Hematopoietic multipotent progenitor cell treated with erythropoietin and hydrocortisone succinate and interleukin-3 and kit ligand, for 8 days (in vitro differentiated cells): ENCODE measurements around the gene EFS.
A peak's percentile ranks its signal among the peaks of the same experiment; 100 is the strongest.

Experiments
- DNase-seq: peaks from one replicate; pipeline ENCODE4 v3.0.0-alpha.2; 2015

Gene EFS

DNA sequence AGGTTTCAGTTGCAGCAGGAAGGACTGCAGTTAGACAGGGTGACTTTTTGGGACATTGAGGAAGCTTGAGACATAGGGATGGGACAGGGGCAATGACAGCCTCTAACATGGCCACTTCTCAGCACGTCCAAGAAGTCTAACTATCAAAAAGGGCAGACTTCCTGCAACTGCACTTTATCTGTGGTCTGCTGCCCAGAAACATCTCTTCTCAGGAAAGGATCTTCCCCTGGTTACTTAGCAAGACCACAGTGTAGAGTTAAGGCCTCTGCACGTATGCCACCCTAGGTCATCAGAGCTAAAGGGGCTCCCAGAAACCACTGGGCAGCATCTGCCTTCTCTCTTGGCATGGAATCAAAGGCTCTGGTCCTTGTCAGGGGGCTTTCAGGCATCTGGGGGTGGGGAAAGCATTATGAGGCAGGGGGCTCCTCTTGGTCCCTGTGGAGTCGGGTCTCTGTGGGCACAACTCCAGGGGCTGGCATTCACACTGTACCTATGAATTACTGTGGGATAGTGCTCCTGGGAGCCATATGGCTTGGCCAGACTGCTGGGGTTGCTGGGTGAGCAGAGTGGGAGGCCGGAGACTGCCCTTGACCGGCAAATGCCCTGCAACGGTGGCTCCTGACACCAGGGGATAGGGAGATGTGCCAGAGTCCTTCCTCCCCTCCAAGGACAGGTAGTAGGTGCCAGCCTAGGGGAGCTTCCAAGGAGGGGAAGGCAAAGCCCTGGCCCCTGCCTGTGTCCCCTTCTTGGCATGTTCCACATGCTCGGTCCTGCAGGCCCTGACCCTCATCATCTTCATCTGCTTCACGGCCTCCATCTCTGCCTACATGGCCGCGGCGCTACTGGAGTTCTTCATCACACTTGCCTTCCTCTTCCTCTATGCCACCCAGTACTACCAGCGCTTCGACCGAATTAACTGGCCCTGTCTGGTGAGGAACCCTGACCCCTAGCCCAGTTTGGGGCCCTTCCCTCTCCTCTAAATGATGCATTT, 12.9 kb upstream of the EFS start:
- DNase-seq = peak; percentile 57

- DNase-seq = no peak
Measured at GRCh38 chr14:23377198-23377550, 12.2 kb upstream of the EFS start.

DNA sequence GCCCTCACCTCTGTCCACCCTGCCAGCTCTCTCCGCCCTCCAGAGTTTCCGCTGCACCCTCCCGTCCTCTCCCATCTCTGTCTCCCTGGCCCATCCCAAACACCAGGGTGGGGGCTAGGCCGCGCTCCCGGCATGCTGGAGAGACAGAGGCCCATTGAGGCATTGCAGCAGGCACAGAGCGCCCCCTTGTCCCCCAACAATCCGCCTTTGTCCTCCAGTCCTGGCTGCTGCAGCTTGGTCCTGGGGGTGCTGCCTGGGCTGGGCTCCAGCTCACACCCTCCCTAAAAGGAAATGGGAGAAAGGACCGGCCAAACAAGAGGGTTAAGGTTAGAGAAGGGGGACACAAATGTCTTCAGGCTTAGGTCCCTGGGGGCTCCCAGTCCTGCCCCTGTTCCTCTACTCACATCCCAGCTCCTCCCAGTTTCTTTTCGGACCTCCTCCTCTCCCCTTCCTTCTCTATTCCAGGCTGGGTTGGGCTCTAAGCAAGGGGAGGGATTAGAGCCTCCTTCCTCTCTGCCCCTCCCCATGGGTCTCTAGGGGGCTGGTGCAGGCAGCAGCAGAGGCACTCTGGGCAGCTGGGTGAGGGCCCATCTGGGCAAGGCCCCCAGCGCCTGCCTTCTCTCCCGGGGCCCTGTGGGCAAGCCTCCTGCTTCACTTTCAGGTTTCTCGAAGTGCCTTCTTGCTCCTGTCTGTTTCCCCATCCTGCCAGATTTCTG, 11.7 kb upstream of the EFS start, which contains the start of gene CMTM5:
Gene CMTM5, plus strand, starts transcription at position 565 of the 716 bp plus-strand sequence. CDS start 206 bp downstream, outside the sequence.
- DNase-seq = peak; percentile 25

DNA sequence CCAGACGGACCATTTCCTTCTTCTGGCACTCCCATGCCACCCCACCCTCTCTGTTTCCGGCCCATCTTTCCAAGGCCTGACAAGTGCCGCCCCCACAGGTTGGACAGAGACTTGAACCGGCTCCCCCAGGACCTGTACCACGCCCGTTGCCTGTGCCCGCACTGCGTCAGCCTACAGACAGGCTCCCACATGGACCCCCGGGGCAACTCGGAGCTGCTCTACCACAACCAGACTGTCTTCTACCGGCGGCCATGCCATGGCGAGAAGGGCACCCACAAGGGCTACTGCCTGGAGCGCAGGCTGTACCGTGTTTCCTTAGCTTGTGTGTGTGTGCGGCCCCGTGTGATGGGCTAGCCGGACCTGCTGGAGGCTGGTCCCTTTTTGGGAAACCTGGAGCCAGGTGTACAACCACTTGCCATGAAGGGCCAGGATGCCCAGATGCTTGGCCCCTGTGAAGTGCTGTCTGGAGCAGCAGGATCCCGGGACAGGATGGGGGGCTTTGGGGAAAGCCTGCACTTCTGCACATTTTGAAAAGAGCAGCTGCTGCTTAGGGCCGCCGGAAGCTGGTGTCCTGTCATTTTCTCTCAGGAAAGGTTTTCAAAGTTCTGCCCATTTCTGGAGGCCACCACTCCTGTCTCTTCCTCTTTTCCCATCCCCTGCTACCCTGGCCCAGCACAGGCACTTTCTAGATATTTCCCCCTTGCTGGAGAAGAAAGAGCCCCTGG, 10.7 kb upstream of the EFS start:
- no peak for DNase-seq

DNA sequence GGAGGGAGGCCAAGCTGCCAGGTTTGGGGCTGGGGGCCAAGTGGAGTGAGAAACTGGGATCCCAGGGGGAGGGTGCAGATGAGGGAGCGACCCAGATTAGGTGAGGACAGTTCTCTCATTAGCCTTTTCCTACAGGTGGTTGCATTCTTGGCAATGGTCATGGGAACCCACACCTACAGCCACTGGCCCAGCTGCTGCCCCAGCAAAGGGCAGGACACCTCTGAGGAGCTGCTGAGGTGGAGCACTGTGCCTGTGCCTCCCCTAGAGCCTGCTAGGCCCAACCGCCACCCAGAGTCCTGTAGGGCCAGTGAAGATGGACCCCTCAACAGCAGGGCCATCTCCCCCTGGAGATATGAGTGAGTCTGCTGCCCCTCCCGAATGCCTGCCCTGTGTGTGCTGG, 8.1 kb upstream of the EFS start:
- no peak for DNase-seq

- DNase-seq = no peak
Measured at GRCh38 chr14:23372509-23372908, 7.5 kb upstream of the EFS start, which contains the start of gene IL25. Gene IL25 (plus strand): TSS chr14:23372809.

GRCh38 chr14:23371865-23372264, 6.9 kb upstream of the EFS start:
- DNase-seq = no peak

DNA sequence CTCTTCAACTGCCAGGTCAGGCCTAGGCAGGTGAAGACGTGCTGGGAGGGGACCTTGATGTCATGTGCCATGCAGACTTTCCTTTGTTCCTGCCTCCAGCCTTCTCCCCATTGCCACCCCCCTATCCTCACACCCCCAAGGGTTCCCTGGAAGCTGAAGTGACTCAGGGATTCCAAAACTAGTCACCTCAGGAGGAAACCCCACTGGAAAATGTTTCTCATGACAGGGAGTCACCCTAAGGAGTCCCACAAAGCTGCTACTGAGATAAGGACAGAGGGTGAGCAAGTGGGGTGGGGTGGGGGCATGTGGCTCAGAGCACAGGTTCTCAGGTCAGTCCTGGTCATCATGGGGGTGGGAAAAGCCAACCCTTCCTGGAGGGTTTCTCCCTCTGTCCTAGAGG, 5.2 kb upstream of the EFS start:
- DNase-seq = no peak

DNA sequence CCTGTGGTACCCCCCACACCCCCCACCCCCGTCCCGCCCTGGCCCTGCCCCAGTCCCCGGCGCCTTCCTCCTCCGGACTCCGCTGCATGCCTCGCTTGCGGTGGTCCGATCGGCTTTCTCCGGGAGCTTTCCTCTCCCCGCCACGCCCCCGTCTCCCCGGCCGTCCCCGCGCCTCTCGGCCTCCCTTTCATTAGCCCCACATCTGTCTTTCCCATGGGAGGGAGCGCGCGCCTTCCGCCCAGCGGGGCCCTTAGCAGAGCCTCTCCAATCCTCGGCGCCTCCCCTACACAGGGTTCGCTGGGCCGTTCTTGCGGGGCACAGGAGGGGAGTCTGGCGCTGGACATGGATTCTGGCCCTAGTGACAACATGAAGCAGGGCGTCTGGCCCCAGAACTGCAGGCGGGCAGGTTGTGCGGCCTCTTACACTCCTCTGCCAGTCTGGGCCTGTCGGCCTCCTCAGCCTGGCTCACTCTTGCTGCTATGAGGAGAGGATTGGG, 1.5 kb upstream of the EFS start:
- no peak for DNase-seq

GRCh38 chr14:23365732-23366425, 907 bp upstream of the EFS start:
- DNase-seq = no peak

- DNase-seq = no peak
Measured at GRCh38 chr14:23364164-23365035, 572 bp downstream of the EFS start.

DNA sequence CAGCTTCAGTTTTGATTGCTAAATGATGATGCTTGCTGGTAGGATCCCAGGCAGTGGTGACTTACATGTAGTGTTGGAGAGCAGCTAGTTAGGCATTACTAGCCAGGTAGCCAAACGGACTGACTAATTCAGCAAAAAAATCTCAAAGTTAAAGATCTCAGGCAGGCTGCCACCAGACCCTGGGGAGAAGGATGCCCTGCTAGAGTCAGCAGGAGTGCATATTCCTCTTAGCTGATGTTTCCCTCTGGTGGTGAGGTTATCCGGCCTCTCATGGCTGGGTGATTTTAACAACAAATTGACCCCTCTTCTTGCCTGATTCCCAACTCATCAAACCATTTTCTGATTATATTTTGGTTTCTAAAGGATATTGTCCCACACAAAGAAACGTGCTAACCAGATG, 2.8 kb downstream of the EFS start:
- DNase-seq = no peak

- no peak for DNase-seq
Measured at GRCh38 chr14:23361763-23362162, 3.2 kb downstream of the EFS start.

GRCh38 chr14:23361320-23361719, 3.7 kb downstream of the EFS start:
- DNase-seq = no peak

DNA sequence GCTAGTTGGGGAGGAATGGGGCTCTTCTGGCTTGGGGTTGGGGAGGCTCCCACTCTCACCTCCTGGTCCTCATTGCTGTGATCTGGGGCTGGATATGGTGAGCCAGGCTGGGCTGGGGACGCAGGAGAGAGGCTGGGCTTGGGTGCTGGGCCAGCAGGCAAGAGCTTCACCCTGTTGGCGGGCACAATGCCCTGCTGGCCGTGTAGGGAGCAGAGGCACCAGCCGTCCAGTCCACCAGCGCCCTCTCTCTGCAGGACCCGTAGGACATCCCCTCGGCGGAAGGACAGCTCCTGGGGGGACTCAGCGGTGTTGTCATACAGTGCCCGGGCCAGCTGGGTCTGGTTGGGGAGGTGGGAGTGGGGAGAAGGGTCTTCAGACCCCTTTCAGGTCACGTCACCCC, 4.5 kb downstream of the EFS start:
- DNase-seq = no peak

- DNase-seq = no peak
Measured at GRCh38 chr14:23359722-23360447, 5.1 kb downstream of the EFS start.

DNA sequence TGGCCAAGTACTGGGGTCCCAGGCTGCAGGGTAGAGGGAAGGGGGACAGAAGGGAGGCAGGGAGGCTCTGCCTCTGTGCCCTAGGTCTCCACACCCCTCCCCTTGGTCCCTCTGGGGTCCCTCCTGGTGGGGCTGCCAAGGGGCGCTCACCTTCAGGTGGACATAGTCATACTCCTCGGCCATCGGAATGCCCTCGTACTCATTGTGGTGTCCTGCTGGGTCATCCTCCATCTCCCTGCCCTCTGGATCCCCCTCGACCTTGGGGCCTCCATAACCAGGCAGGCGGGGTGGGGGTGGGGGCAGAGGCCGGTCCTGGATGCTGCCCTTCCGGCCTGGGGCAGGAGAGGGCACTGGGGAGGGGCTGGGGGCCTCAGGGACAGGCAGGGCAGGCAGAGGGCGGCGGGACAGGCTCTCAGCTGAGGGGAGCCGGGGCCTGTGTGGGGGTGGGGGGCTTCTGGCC, 5.8 kb downstream of the EFS start:
- DNase-seq = no peak

DNA sequence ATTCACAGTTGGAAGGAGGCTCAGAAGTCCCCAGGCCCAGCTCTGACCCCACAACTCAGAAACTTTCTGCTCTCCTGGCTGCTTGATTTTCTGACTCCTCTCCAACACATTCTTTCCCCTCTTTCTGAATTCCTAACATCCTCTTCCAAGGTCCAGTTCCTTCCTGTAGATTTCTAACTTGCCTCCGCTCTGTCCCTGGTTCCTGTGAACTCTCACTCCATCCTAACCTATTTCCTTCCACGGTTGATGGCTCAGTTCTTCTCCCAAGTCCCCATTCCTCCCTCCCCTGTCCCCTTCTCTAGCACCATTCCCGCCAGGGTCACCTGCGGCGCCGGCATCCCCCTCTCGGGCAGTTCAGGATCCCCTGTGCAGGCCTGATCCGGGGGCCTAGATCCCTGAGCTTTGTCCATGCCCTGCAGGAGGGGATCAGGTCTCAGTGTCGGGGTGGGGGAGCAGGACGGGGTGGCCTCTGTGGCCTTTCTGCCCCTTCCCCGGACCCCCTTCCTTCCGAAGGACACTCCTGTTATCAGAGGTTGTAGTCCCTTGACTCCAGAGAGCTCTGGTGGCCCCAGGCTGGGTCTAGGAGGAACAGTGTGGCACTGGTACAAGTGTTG, 6.3 kb downstream of the EFS start:
- DNase-seq = no peak

GRCh38 chr14:23358042-23358441, 6.9 kb downstream of the EFS start:
- no peak for DNase-seq

DNA sequence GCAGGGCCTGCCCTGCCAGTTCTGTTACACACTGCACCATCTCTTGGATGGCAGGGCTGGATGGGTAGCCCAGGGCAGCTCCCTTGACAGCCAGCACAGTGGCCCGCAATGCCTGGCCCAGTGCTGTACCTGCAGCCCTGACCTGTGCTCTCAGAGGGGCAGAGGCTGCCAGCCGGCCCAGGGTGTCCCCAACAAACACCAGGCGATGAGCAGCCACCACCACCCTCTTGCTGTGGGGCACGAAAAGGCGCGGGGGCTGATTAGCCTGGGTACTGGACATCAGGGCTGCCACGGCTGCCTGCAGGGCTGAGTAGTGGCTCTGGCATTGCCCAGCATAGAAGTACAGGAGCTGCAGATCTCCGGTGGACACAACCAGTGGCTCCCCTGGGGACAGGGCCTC, 7.7 kb downstream of the EFS start:
- DNase-seq = no peak
